Stomach smooth muscle (tissue), 2 donors: ENCODE data around the gene NECAB2.

Experiments
- H3K27ac ChIP-seq: one replicate; pipeline ENCODE4 v1.7.0; 2013; ENCODE audit warnings: mild to moderate bottlenecking, low read length, inconsistent platforms
- H3K27me3 ChIP-seq, 2 donors: one replicate each; pipeline ENCODE4 v1.7.0; 2013; ENCODE audit warnings: low read length in 2 of 2; ENCODE audit not compliant: insufficient read depth in 2 of 2, control insufficient read depth in 1 of 2
- H3K36me3 ChIP-seq, 2 donors: one replicate each; pipeline ENCODE4 v1.7.0; 2013; ENCODE audit warnings: low read length in 2 of 2; ENCODE audit not compliant: control insufficient read depth in 2 of 2, insufficient read depth in 2 of 2
- H3K4me1 ChIP-seq: one replicate; pipeline ENCODE4 v1.7.0; 2013; ENCODE audit warnings: low read length; ENCODE audit not compliant: control insufficient read depth, insufficient read depth
- H3K4me3 ChIP-seq, 2 donors: one replicate each; pipeline ENCODE4 v1.7.0; 2013; ENCODE audit warnings: low read length in 2 of 2
- H3K9ac ChIP-seq, 2 donors: one replicate each; pipeline ENCODE4 v1.7.0; 2013; ENCODE audit warnings: low read length in 2 of 2, mild to moderate bottlenecking in 1 of 2
- H3K9me3 ChIP-seq, 2 donors: one replicate each; pipeline ENCODE4 v1.7.0; 2013; ENCODE audit warnings: low read length in 2 of 2; ENCODE audit not compliant: control insufficient read depth in 2 of 2
- donor health status: healthy.
- donor health status: Pancreatic carcinoma.

NECAB2 gene

GRCh38 chr16:83930730-83931500 is 37.1 kb upstream of the NECAB2 start:
- H3K9ac ChIP-seq: no peak overlapping the region
- H3K4me1 ChIP-seq: peaks cover 11% of the 10 kb centered on the region
- H3K27me3 ChIP-seq: no peaks in the 10 kb centered on the region

GRCh38 chr16:83931556-83931955 is 36.5 kb upstream of the NECAB2 start:
- H3K4me3 ChIP-seq: no peak overlapping the region
- peaks cover 6% of the 10 kb centered on the region for H3K4me1 ChIP-seq
- H3K9ac ChIP-seq: no peak overlapping the region
- no peaks in the 10 kb centered on the region for H3K9me3 ChIP-seq
- peaks cover 0 to 5% of the 10 kb centered on the region in 2 donors for H3K36me3 ChIP-seq
- no peaks in the 10 kb centered on the region for H3K27me3 ChIP-seq
- H3K27ac ChIP-seq: no peak overlapping the region

More at GRCh38 chr16:83930730-83931500, 37.1 kb upstream of the NECAB2 start:
- Histone ChIP-seq H3K36me3 (peaks cover 0 to 5% of the 10 kb centered on the region in 2 donors), H3K4me3 (no peak overlapping the region), H3K9me3 (no peaks in the 10 kb centered on the region), H3K27ac (no peak overlapping the region)

GRCh38 chr16:83932304-83932703 is 35.7 kb upstream of the NECAB2 start:
- H3K9ac ChIP-seq: no peak overlapping the region
- no peak overlapping the region for H3K4me3 ChIP-seq
- no peak overlapping the region for H3K27ac ChIP-seq
- H3K27me3 ChIP-seq: no peaks in the 10 kb centered on the region
- no peaks in the 10 kb centered on the region for H3K9me3 ChIP-seq
- H3K36me3 ChIP-seq: peaks cover 0 to 5% of the 10 kb centered on the region in 2 donors
- H3K4me1 ChIP-seq: no peaks in the 10 kb centered on the region

DNA sequence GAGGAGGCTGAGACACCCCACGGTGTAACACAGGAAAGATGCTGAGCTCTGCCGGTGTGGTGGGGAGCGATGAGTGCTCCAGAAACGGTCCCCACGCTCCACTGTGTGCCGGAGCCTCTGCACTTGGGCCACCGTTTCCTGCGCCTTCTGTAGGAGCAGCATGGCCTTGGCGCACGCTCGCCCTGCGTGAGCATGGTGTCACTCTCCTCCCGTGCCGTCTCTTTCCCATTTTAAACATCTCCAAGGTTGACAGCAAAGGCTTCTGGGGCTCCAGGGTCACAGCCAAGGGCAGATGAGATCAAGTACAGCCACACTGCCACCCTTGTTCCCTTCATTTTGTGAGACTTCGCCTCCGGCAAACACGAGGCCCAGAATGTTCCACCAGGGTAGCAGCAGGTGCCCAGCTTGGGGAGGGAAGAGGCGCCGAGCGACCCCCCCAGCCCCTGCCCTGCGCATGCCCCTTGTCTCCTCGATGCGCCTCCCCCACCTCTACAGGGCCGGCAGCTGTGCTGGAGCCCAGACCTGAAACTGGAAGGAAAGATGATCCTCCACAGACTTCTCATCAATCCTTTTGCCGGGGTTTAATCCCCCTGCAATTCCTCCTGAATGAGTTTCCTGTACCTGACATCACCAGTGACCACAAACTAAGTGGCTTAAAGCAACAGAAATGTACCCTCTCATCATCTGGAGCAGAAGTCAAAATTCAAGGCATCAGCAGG is 34.9 kb upstream of the NECAB2 start:
- H3K36me3 ChIP-seq: peaks cover 0 to 9% of the 10 kb centered on the region in 2 donors
- H3K9ac ChIP-seq: no peak overlapping the region
- no peaks in the 10 kb centered on the region for H3K9me3 ChIP-seq
- H3K27ac ChIP-seq: no peak overlapping the region
- no peaks in the 10 kb centered on the region for H3K4me1 ChIP-seq
- H3K27me3 ChIP-seq: no peaks in the 10 kb centered on the region
- H3K4me3 ChIP-seq: no peak overlapping the region

GRCh38 chr16:83933885-83934683 is 34.0 kb upstream of the NECAB2 start:
- H3K4me1 ChIP-seq: no peaks in the 10 kb centered on the region
- no peak overlapping the region for H3K4me3 ChIP-seq
- peaks cover 0 to 4% of the 10 kb centered on the region in 2 donors for H3K36me3 ChIP-seq
- no peaks in the 10 kb centered on the region for H3K27me3 ChIP-seq
- H3K9ac ChIP-seq: no peak overlapping the region
- no peaks in the 10 kb centered on the region for H3K9me3 ChIP-seq
- no peak overlapping the region for H3K27ac ChIP-seq

GRCh38 chr16:83934684-83934977 is 33.4 kb upstream of the NECAB2 start:
- Histone ChIP-seq H3K27me3 (no peaks in the 10 kb centered on the region), H3K4me3 (no peak overlapping the region), H3K36me3 (peaks cover 0 to 4% of the 10 kb centered on the region in 2 donors), H3K9ac (no peak overlapping the region), H3K9me3 (no peaks in the 10 kb centered on the region), H3K27ac (no peak overlapping the region), H3K4me1 (no peaks in the 10 kb centered on the region)

DNA sequence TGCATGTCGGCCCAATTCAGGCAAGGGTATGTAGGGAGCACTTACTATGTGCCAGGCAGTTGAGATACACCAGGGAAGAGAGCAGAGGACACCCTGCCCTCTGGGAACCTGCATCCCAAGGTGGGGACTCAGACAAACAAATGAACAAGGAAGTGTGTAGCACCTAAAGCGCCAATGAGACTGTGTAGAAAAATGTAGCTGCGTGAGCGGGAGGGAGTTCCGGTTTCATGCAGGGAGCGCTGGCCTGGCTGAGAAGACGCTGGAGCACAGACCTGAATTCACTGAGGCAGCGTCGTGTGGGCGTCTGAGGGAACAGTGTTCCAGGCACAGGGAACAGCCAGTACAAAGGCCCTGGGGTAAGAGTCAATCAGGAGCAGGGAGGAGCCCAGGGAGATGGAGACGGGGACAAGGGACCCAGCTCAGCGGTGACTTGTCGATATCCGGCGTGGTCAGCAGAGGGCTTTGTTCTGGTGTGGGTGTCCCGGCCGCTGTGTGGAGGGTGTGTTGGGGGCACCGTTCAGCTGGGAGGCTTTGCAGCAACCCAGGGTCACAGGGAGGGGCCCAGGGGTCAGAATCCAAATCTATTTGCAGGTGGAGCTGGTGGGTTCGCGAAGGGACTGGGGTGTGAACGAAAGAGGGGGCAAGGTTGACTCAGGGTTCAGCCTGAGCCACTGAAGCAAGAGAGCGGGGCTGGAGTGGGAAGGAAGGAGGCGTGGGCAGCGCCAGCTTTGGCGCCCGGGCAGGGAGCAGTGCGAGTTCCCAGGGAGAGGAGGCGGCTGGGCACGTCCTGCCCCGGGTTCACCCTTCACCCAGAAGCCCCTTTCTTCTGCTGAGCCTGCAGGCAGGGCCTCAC is 32.8 kb upstream of the NECAB2 start:
- no peaks in the 10 kb centered on the region for H3K9me3 ChIP-seq
- no peak overlapping the region for H3K4me3 ChIP-seq
- H3K27me3 ChIP-seq: no peaks in the 10 kb centered on the region
- H3K36me3 ChIP-seq: peaks cover 0 to 4% of the 10 kb centered on the region in 2 donors
- H3K27ac ChIP-seq: no peak overlapping the region
- H3K9ac ChIP-seq: no peak overlapping the region
- no peaks in the 10 kb centered on the region for H3K4me1 ChIP-seq

DNA sequence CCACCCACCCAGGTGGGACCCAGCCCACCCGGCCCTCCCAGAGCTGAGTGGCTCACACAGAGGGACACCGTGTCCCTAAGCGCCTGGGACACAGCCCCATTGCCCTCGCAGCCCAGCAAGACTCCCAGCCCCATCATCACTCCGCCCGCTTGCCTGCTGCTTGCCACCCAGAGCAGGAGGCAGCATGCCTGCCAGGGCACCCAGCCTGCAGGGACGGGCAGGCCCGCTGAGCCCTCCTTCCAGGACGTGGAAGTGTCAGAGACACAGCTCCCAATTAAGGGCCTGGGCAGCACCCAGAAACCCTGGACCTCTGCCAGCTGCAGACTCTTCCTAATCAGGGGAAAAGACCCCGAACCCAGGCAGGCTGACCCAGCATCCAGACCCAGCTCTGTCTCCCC is 32.2 kb upstream of the NECAB2 start:
- H3K4me1 ChIP-seq: no peaks in the 10 kb centered on the region
- H3K9me3 ChIP-seq: no peaks in the 10 kb centered on the region
- H3K9ac ChIP-seq: no peak overlapping the region
- no peaks in the 10 kb centered on the region for H3K27me3 ChIP-seq
- no peak overlapping the region for H3K4me3 ChIP-seq
- H3K36me3 ChIP-seq: peaks cover 0 to 4% of the 10 kb centered on the region in 2 donors
- H3K27ac ChIP-seq: no peak overlapping the region

DNA sequence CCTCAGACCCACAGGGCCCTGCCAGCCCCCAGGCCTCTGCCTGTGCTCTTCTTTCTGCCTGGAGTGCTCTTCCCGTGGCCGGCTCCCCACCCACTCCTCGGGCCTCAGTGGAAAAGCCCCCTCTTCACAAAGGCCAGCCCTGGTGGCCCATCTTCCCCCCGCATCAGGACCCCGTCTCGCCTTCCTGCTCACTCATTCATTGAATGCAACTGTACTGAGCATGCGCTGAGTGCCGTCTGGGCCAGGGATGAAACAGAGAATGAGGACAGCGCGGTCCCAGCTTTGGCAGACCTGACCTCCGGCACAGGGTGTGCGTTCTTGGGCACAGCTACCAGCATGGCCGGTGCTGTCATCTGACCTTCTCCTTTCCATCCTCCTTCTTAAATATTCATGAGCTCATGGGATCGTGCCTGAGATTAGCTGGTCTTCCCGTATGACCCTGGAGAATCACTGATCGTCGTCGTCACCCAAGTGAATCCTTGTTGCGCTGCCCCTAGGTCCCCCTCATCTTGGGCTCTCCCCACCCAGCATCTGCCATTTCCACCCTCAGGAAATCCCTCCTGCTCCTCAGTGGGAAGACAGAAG is 31.4 kb upstream of the NECAB2 start:
- Histone ChIP-seq H3K9me3 (no peaks in the 10 kb centered on the region), H3K36me3 (peaks cover 0 to 4% of the 10 kb centered on the region in 2 donors), H3K9ac (no peak overlapping the region), H3K4me3 (no peak overlapping the region), H3K27ac (no peak overlapping the region), H3K4me1 (no peaks in the 10 kb centered on the region), H3K27me3 (no peaks in the 10 kb centered on the region)

DNA sequence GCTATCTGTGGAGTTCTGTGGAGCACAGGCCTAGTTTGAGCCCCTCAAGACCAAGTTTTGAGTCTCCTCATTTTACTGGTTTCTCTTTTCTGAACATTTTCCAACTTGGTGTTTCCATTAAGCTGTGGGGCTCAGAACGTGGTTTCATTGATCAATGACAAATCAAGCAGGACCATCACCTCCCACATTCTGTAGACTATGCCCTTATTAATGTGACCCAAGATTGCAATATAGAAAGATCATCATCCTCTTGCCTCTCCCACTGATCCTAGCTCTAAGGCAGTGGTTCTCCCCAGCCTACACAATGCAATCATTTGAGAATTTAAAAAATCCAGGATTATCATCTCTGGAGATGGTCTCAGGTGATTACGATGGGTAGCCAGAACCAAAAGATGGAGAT is 30.8 kb upstream of the NECAB2 start:
- H3K27me3 ChIP-seq: no peaks in the 10 kb centered on the region
- H3K4me3 ChIP-seq: no peak overlapping the region
- peaks cover 0 to 4% of the 10 kb centered on the region in 2 donors for H3K36me3 ChIP-seq
- H3K9me3 ChIP-seq: no peaks in the 10 kb centered on the region
- no peak overlapping the region for H3K9ac ChIP-seq
- H3K4me1 ChIP-seq: no peaks in the 10 kb centered on the region
- no peak overlapping the region for H3K27ac ChIP-seq
